Coronary artery (tissue), 2 donors: ENCODE measurements around the gene MACROD2.

Experiments
- DNase-seq: peaks from one replicate; pipeline ENCODE4 v3.0.0-alpha.2; 2017; ENCODE audit warnings: low spot score
- H3K27ac ChIP-seq, 2 donors: fragments of 200-600 bp; sonication (generic); one replicate each; pipeline ENCODE4 v1.5.1; 2016 to 2019
- H3K4me3 ChIP-seq: fragments of 200-600 bp; sonication (generic); 2 replicates; pipeline ENCODE4 v1.5.1; 2016; ENCODE audit warnings: mild to moderate bottlenecking, moderate library complexity
- TF ChIP-seq, protein P1 (sequence below): fragments of 200-600 bp; sonication (generic); IDR thresholded peaks from one replicate; pipeline ENCODE4 v1.5.1; 2019; ENCODE audit warnings: antibody characterized with exemption

Gene MACROD2

DNA sequence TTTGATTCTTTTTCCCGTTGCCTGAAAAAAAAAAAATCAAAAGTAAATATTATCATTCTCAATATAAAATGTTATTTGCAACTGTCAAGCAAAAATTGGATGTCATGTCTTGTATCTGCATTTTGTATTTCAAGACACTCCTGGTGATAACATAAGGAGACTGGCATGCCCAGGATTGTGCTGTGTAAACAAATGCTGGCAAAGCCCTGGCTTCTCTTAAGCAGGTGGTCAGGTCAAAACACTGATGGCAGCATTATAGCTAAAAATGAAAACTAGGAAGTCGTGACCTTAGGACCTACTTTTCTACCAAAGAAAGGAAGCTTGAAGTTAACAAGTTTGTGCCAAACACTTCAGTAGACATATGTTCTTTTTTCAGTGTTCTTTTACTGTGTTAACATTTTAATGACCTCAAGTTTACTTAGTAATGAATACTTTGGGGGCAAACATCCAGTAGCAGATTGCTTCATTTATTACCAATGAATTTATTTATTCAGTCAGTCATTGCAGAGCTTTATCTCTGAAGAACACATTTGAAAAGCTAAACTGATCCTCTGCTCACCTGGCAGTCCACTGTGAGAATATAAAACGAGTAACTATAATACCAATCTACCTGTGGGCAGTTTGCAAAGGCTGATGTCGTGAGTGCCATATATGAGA, 585.2 kb downstream of the MACROD2 start:
- TF ChIP-seq, protein P1, sequence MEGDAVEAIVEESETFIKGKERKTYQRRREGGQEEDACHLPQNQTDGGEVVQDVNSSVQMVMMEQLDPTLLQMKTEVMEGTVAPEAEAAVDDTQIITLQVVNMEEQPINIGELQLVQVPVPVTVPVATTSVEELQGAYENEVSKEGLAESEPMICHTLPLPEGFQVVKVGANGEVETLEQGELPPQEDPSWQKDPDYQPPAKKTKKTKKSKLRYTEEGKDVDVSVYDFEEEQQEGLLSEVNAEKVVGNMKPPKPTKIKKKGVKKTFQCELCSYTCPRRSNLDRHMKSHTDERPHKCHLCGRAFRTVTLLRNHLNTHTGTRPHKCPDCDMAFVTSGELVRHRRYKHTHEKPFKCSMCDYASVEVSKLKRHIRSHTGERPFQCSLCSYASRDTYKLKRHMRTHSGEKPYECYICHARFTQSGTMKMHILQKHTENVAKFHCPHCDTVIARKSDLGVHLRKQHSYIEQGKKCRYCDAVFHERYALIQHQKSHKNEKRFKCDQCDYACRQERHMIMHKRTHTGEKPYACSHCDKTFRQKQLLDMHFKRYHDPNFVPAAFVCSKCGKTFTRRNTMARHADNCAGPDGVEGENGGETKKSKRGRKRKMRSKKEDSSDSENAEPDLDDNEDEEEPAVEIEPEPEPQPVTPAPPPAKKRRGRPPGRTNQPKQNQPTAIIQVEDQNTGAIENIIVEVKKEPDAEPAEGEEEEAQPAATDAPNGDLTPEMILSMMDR, result no peak
- H3K27ac ChIP-seq, result no peak overlapping the region
- no peak overlapping the region for H3K4me3 ChIP-seq
- DNase-seq, result no peak

- Histone ChIP-seq H3K4me3 (no peak overlapping the region), H3K27ac (no peak overlapping the region)
- DNase-seq, result no peak
- TF ChIP-seq, protein P1, result no peak
Measured at GRCh38 chr20:14581731-14582130, 586.4 kb downstream of the MACROD2 start.

GRCh38 chr20:14582855-14583254, 587.5 kb downstream of the MACROD2 start:
- TF ChIP-seq, protein P1, result no peak
- no peak overlapping the region for H3K4me3 ChIP-seq

DNA sequence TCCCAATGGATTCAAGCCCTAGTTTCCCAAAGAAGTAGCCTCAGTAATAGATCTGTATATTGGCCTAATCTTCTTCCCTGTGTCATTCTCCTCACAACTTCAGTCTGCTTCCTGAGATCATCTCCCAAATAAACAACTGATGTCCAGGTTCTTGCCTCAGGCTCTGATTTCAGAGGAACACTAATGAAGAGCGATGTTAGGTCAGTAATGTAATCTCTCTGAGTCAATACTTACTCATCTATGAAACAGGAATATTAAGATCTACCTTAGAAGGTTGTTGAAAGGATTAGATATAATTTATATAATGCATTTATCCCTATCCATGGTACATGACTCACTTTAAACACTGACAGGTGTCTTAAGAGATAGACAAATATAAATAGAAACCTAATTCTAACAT, 588.1 kb downstream of the MACROD2 start:
- Histone ChIP-seq H3K27ac (no peak overlapping the region), H3K4me3 (no peak overlapping the region)
- TF ChIP-seq, protein P1, result no peak
- DNase-seq, result no peak

More at GRCh38 chr20:14582855-14583254, 587.5 kb downstream of the MACROD2 start:
- H3K27ac ChIP-seq, result no peak overlapping the region
- no peak for DNase-seq

DNA sequence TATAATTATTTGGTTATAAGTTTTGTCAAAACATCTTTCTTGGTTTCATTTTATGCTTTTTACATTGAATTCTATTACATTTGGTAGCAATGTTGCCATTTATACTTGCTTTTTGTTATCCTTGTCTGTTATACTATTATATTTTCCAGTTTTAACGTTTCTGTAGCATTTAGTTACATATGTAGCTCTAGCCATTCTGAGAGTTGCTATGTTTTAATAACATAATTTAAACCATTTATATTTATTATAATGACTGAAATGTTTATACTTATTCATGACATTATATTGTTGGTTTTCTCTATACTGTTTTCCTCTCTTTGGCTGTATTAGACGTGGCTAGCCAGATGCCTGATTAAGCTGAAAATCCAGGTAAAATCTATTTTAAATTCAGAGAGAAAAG, 594.1 kb downstream of the MACROD2 start:
- Histone ChIP-seq H3K4me3 (no peak overlapping the region), H3K27ac (no peak overlapping the region)
- DNase-seq, result no peak
- TF ChIP-seq, protein P1, result no peak

DNA sequence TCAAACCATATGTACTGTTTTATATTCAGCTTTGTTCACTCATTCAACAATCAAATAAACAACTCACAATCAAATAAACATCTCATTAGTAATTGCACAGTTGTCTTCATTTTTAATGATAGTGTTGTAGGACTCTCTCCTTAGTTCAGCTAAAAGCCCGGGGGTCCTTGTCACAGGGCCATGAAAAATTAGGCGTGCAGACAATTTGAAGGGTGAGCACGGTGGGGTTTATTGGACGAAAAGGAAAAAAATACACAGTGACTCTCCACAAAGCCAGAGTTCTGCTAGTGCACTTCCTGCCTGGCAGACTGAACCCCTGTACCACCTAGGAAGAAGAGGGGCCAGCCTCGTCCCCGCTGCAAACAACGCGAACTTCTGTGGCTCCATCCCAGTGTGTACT, 599.7 kb downstream of the MACROD2 start:
- no peak overlapping the region for H3K4me3 ChIP-seq
- TF ChIP-seq, protein P1, result no peak
- no peak overlapping the region for H3K27ac ChIP-seq
- no peak for DNase-seq

DNA sequence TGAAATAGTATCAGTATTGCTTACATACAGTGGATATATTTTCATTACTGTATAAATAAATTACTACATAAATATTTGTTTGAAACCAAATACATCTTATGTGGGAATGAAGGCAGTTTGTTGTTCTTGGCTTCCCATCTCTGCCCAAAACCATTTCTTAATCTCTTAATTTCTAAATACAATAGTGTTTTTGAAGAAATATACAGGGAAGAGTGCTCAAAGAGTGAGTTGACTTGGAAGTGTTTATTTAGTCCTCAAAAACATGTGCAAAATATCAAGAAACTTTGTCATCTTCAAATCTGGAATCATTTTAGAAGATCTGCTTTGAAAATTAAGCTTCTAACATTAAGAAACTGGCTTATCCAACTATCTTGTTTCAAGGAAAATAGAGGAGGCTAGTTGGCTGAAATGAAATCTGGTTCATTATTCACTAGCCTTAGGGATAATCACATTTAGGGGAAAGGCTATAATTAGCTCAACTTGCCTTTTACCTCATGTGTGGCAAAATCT, 601.9 kb downstream of the MACROD2 start:
- TF ChIP-seq, protein P1, result no peak
- no peak overlapping the region for H3K4me3 ChIP-seq
- DNase-seq, result no peak
- H3K27ac ChIP-seq, result no peak overlapping the region
